ENCODE results near the gene ANTXR1. TPM values are rescaled to one million over a fixed set of nuclear protein-coding genes. Genes with fewer than 3 reads are reported as not detected.
"Not testable (repeated sequence)": the region's sequence is repeated elsewhere in the genome, so short reads cannot be mapped to it uniquely, and the experiment has no call there.

Gene ANTXR1
- polyA plus RNA-seq, 1 donor: 108 TPM

GRCh38 chr2:69167469-69167822 is 154.5 kb downstream of the ANTXR1 start:
- DNase-seq: no peak

GRCh38 chr2:69168144-69168813 is 155.3 kb downstream of the ANTXR1 start:
- no peak for DNase-seq

- DNase-seq: no peak
Measured at GRCh38 chr2:69168950-69169654, 156.1 kb downstream of the ANTXR1 start.

GRCh38 chr2:69169655-69170389 is 156.8 kb downstream of the ANTXR1 start:
- DNase-seq: no peak

- DNase-seq: no peak
Measured at GRCh38 chr2:69170661-69171060, 157.7 kb downstream of the ANTXR1 start.

DNA sequence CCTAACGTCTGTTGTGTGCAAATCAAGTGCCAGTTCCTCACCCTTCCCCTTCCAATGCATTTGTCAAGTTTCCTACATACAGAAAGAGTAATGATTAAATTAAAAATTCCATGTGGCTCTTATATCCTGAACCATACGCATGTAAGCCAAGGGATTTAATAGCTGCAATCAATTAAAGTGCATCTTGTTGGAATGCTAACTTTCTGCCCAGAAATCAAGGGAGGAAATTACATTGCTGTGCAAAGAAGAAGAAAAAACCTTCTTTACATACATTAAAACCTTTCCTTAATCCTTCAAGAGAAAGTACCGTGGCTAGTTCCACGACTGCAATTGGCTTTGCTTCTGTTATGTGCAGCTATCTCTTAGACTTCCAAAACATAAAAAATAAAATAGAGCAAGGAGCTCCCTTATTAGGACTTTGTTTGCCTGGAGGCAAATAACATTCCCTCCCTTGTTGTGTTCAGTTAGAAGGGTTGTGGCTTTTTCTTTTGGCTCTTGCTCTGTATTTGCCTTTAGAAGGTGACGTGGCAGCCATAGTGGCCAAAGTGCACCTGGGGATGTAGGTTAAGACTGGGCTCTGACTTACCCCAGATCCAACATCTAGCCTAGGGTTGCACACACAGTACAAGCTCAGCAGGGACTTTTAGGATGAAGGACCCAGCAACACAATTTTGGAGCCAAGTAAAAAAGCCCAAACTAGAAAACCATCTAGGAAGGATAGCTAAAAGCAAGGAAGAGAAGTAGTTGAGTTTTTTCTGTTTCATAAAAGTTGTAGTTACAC is 158.3 kb downstream of the ANTXR1 start:
- no peak for DNase-seq

GRCh38 chr2:69171897-69172525 is 159.0 kb downstream of the ANTXR1 start:
- DNase-seq: no peak

GRCh38 chr2:69173706-69174105 is 160.7 kb downstream of the ANTXR1 start:
- no peak for DNase-seq

DNA sequence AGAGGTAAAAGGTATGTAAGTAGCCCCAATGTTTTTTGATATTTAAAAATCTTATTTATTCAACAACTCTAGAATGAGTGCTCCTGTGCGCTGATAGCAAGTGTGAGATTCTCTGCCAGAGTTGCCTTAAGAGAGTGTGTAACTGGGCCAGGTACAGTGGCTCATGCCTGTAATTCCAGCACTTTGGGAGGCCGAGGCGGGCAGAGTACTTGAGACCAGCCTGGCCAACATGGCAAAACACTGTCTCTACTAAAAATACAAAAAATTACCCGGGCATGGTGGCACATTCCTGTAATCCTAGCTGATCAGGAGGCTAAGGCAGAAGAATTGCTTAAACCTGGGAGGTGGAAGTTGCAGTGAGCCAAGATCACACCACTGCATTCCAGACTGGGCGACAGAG is 161.2 kb downstream of the ANTXR1 start:
- not testable (repeated sequence) for DNase-seq

DNA sequence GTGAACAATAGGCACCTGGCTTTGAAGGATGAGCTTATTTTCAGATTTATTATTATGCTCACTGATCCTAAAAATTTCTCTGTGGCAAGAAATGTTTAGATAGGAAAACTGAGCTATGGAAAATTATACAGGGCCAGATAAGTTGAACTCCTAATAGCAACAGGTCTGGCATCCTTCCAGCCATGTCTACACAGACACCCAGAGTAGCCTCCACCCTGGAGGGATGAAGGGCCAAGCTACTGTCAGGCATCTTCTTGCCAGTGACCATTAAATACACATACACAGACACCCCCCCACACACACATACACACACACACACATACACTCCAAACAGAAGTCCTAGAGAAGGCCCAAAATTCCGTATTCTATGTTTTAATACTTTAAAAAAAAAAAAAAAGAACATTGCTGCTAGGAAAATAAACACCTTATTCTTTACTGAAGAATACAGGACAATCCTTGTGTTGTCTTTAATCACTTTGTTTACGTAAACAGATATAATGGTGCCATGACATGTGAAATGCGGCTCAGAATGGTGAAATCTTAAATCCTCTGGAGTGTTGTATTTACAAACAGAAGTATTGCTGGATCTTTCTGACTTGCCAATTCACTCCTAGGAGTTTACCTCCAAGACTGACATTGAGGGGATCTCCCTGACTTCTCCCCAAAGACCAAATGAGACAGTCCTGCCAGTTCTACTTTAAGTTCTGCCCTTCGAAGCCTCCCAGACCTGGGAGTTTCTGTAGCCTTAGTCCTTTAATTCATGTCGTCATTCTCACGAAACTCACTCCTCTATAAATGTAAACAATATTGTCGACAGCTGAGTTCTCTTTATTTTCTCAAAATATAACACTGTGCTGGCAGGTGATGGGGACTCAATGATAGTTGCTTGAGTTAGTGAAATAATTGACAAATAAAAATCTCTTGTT is 163.1 kb downstream of the ANTXR1 start:
- no peak for DNase-seq

GRCh38 chr2:69177063-69177771 is 164.2 kb downstream of the ANTXR1 start:
- DNase-seq: peak; percentile 48

GRCh38 chr2:69177785-69178636 is 165.0 kb downstream of the ANTXR1 start:
- peak; percentile 54 for DNase-seq

- no peak for DNase-seq
Measured at GRCh38 chr2:69178756-69179155, 165.8 kb downstream of the ANTXR1 start.

GRCh38 chr2:69180227-69180626 is 167.2 kb downstream of the ANTXR1 start:
- DNase-seq: no peak

DNA sequence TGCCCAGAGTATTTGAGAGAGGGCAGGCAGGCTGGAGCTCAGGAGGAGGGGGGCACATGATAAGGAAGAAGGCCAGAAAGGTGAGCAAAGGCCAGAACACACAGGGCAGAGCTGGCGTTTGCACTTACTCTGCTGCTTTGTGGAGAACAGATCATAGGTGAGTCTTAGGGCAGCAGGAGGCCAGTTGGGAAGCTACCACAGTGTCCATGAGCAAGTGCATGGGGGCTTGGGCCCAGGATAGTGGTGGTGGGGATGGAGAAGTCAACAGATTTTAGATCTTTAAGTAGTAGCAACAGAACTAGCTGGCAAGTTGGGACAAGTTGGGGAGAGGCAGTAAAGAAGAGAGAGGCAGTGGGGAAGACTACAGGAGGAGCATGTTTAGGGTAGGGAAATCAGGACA is 168.0 kb downstream of the ANTXR1 start:
- DNase-seq: no peak

GRCh38 chr2:69181806-69182427 is 168.9 kb downstream of the ANTXR1 start:
- DNase-seq: no peak

GRCh38 chr2:69183659-69184058 is 170.7 kb downstream of the ANTXR1 start:
- no peak for DNase-seq

DNA sequence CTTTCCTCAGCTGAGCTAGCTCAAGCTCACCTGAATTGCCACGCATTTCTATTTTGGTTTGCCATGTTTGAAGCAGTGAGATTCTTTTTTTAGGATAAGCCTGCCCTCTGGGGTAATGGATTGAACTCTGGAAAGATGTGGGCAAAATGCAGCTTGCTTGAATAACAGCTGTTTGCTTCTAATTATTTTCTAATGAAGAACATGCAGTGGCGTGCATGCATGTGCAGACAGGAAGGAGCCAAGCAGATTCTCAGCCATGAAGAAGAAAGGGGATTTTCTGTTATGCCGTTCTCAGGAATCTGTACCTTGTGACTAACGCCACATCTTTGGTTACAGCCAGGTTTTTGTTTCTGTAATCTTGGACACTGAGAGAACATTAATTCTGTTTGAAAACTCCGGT is 171.2 kb downstream of the ANTXR1 start:
- no peak for DNase-seq

GRCh38 chr2:69185807-69186206 is 172.8 kb downstream of the ANTXR1 start:
- DNase-seq: no peak

Data from hindlimb muscle (tissue), 1 donor.